Neuronal stem cell (in vitro differentiated cells): ENCODE data around the gene ZNF827.

Experiments used
- DNase-seq: peaks from one replicate; pipeline ENCODE4 v3.0.0-alpha.2; 2013; ENCODE audit warnings: low spot score
- H2AFZ ChIP-seq: one replicate; pipeline ENCODE4 v1.6.1; 2013; ENCODE audit warnings: mild to moderate bottlenecking, low read length, inconsistent platforms
- H2AK5ac ChIP-seq: 2 replicates; pipeline ENCODE4 v1.6.1; 2013; ENCODE audit warnings: low read depth, mild to moderate bottlenecking, inconsistent platforms, low read length, moderate library complexity, mixed read lengths
- H2BK120ac ChIP-seq: 2 replicates; pipeline ENCODE4 v1.6.1; 2013; ENCODE audit warnings: low read depth, mild to moderate bottlenecking, inconsistent platforms, low read length, moderate library complexity, mixed read lengths
- H2BK12ac ChIP-seq: one replicate; pipeline ENCODE4 v1.6.1; 2013; ENCODE audit warnings: low read length, inconsistent platforms
- H2BK15ac ChIP-seq: 2 replicates; pipeline ENCODE4 v1.6.1; 2013; ENCODE audit warnings: mild to moderate bottlenecking, low read length, inconsistent platforms, mixed read lengths
- H2BK5ac ChIP-seq: one replicate; pipeline ENCODE4 v1.6.1; 2013; ENCODE audit warnings: inconsistent platforms, mild to moderate bottlenecking, low read length, moderate library complexity
- H3K14ac ChIP-seq: one replicate; pipeline ENCODE4 v1.6.1; 2013; ENCODE audit warnings: low read length, inconsistent platforms
- H3K18ac ChIP-seq: 2 replicates; pipeline ENCODE4 v1.6.1; 2013; ENCODE audit warnings: low read length, inconsistent platforms
- H3K23ac ChIP-seq: 2 replicates; pipeline ENCODE4 v1.6.1; 2013; ENCODE audit warnings: low read depth, mild to moderate bottlenecking, mixed read lengths, low read length, inconsistent platforms; ENCODE audit not compliant: poor library complexity
- H3K27ac ChIP-seq: replicated peaks from 3 replicates; pipeline ENCODE4 v1.5.1; 2013; ENCODE audit warnings: low read length, inconsistent platforms
- H3K27me3 ChIP-seq, 3 experiments: 2 replicates each; pipeline ENCODE4 v1.6.1; 2013; ENCODE audit warnings: low read length in 3 of 3, mild to moderate bottlenecking in 2 of 3, inconsistent platforms in 1 of 3, low read depth in 1 of 3, mixed read lengths in 1 of 3, moderate library complexity in 1 of 3; ENCODE audit not compliant: control insufficient read depth in 3 of 3, insufficient read depth in 3 of 3
- H3K36me3 ChIP-seq, 2 donors: replicated peaks in 1 of 2; 2 replicates each; pipeline ENCODE4 v1.6.1; 2013; ENCODE audit warnings: low read length in 2 of 2; ENCODE audit not compliant: control insufficient read depth in 2 of 2, insufficient read depth in 2 of 2
- H3K4ac ChIP-seq: 2 replicates; pipeline ENCODE4 v1.6.1; 2013; ENCODE audit warnings: inconsistent platforms, mild to moderate bottlenecking, low read length, moderate library complexity
- H3K4me1 ChIP-seq, 2 donors: 1 replicate in 1 of 2; 2 replicates in 1 of 2; pipeline ENCODE4 v1.6.1; 2013; ENCODE audit warnings: low read length in 2 of 2, low read depth in 1 of 2; ENCODE audit not compliant: control insufficient read depth in 2 of 2, insufficient read depth in 1 of 2
- H3K4me2 ChIP-seq: one replicate; pipeline ENCODE4 v1.6.1; 2013; ENCODE audit warnings: mild to moderate bottlenecking, low read length, inconsistent platforms; ENCODE audit not compliant: insufficient read depth, poor library complexity, severe bottlenecking
- H3K4me3 ChIP-seq, 2 donors: 2 replicates each; pipeline ENCODE4 v1.5.1; 2013; ENCODE audit warnings: low read length in 2 of 2, mild to moderate bottlenecking in 2 of 2, inconsistent platforms in 1 of 2, moderate library complexity in 1 of 2
- H3K79me1 ChIP-seq: one replicate; pipeline ENCODE4 v1.6.1; 2013; ENCODE audit warnings: low read depth, mild to moderate bottlenecking, inconsistent platforms, low read length, moderate library complexity
- H3K9ac ChIP-seq: one replicate; pipeline ENCODE4 v1.6.1; 2013; ENCODE audit warnings: mild to moderate bottlenecking, low read depth, low read length, inconsistent platforms; ENCODE audit not compliant: poor library complexity
- H3K9me3 ChIP-seq, 2 donors: replicated peaks in 1 of 2; 2 replicates each; pipeline versions ENCODE3 to v1.6.1; 2013; ENCODE audit warnings: low read length in 2 of 2, mild to moderate bottlenecking in 2 of 2, inconsistent platforms in 1 of 2, low read depth in 1 of 2, mixed read lengths in 1 of 2, moderate library complexity in 1 of 2; ENCODE audit not compliant: control insufficient read depth in 2 of 2, insufficient read depth in 1 of 2
- H4K8ac ChIP-seq: one replicate; pipeline ENCODE4 v1.6.1; 2013; ENCODE audit warnings: low read depth, mild to moderate bottlenecking, inconsistent platforms, low read length, moderate library complexity
- H4K91ac ChIP-seq: one replicate; pipeline ENCODE4 v1.6.1; 2013; ENCODE audit warnings: low read length, low read depth, mild to moderate bottlenecking, inconsistent platforms; ENCODE audit not compliant: poor library complexity
- WGBS, 2 donors: extraction: QIAGEN DNeasy Blood & Tissue Kit; methylation state at CpG; one replicate each; pipeline ENCODE4 v1.1.7; 2013; ENCODE audit warnings: missing lambda C conversion rate in 2 of 2, mixed read lengths in 1 of 2; ENCODE audit not compliant: insufficient read length in 2 of 2, insufficient replicate concordance in 1 of 2; ENCODE audit errors: extremely low coverage in 2 of 2; 5-methylcytosine and 5-hydroxymethylcytosine counted together

The ZNF827 gene

GRCh38 chr4:145878501-145879435 lies 59.9 kb downstream of the ZNF827 start:
- WGBS, 2 donors: no CpG with 5 or more reads among the region's 7 CpGs
- no peak overlapping the region for H4K91ac ChIP-seq
- no peak overlapping the region for H2BK5ac ChIP-seq
- peaks cover 2 to 80% of the 10 kb centered on the region in 2 donors for H3K36me3 ChIP-seq
- H2BK120ac ChIP-seq: no peak overlapping the region
- no peaks in the 10 kb centered on the region for H3K79me1 ChIP-seq
- H2AK5ac ChIP-seq: no peak overlapping the region
- H2AFZ ChIP-seq: no peak overlapping the region
- no peak overlapping the region for H3K4me2 ChIP-seq
- DNase-seq: no peak
- H4K8ac ChIP-seq: no peak overlapping the region
- no peaks in the 10 kb centered on the region for H3K27me3 ChIP-seq
- no peak overlapping the region for H2BK15ac ChIP-seq
- H3K9ac ChIP-seq: no peak overlapping the region
- H3K4ac ChIP-seq: no peak overlapping the region
- no peak overlapping the region for H3K14ac ChIP-seq
- no peaks in the 10 kb centered on the region for H3K9me3 ChIP-seq
- H3K18ac ChIP-seq: no peak overlapping the region
- no peak overlapping the region for H3K23ac ChIP-seq
- H3K4me1 ChIP-seq: peaks cover 3 to 7% of the 10 kb centered on the region in 2 donors
- H3K4me3 ChIP-seq: no peak overlapping the region
- no peak overlapping the region for H2BK12ac ChIP-seq
- no peak overlapping the region for H3K27ac ChIP-seq

DNA sequence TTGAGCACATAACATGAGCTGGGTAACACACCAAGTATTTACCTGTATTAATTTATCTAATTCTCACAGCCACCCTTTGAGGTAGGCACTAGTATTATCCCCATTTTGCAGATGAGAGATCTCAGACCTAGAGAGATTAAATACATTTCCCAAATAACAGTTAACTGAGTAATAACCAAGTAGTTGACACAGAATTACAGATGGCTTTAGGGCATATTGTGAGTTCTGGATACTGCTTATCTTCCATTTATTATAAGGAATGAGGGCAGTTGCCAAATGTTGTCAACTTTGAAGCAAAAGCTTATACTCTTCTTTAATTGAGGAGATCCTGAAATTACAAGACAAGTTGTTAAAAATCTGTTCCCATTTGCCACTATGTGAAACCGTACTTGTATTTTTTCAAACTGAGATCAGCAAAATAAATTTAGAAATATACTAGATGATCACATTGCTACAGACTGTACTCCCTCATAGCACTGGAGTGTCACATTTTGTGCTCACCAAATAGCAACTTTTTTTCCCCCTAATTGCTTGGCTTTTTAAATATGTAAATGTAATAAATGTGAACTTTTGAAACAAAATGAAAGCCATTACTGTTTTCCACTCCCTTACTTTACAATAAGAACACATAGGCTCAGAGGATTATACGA lies 62.0 kb downstream of the ZNF827 start:
- no peak for DNase-seq
- no peak overlapping the region for H4K8ac ChIP-seq
- H3K27me3 ChIP-seq: no peaks in the 10 kb centered on the region
- H3K4me2 ChIP-seq: no peak overlapping the region
- no peak overlapping the region for H2BK120ac ChIP-seq
- H3K4ac ChIP-seq: no peak overlapping the region
- H3K14ac ChIP-seq: no peak overlapping the region
- no peak overlapping the region for H3K27ac ChIP-seq
- H2BK12ac ChIP-seq: no peak overlapping the region
- H3K18ac ChIP-seq: no peak overlapping the region
- no peak overlapping the region for H3K23ac ChIP-seq
- H3K4me3 ChIP-seq: no peak overlapping the region
- WGBS, 2 donors: no CpG with 5 or more reads among the region's 2 CpGs
- peaks cover 0 to 2% of the 10 kb centered on the region in 2 donors for H3K4me1 ChIP-seq
- no peak overlapping the region for H3K9ac ChIP-seq
- no peak overlapping the region for H2BK5ac ChIP-seq
- H3K79me1 ChIP-seq: no peaks in the 10 kb centered on the region
- H3K9me3 ChIP-seq: no peaks in the 10 kb centered on the region
- H2AK5ac ChIP-seq: no peak overlapping the region
- no peak overlapping the region for H2AFZ ChIP-seq
- H3K36me3 ChIP-seq: peaks cover 2 to 80% of the 10 kb centered on the region in 2 donors
- H4K91ac ChIP-seq: no peak overlapping the region
- no peak overlapping the region for H2BK15ac ChIP-seq

- Histone ChIP-seq H4K8ac (no peak overlapping the region), H3K9ac (no peak overlapping the region), H3K4ac (no peak overlapping the region), H2BK12ac (no peak overlapping the region), H3K79me1 (no peaks in the 10 kb centered on the region), H4K91ac (no peak overlapping the region), H3K4me3 (no peak overlapping the region), H3K23ac (no peak overlapping the region), H3K27me3 (no peaks in the 10 kb centered on the region), H3K18ac (no peak overlapping the region), H2AFZ (no peak overlapping the region), H3K9me3 (no peaks in the 10 kb centered on the region), H3K14ac (no peak overlapping the region), H2BK120ac (no peak overlapping the region), H3K4me2 (no peak overlapping the region), H2AK5ac (no peak overlapping the region), H2BK15ac (no peak overlapping the region), H2BK5ac (no peak overlapping the region), H3K4me1 (no peaks in the 10 kb centered on the region), H3K27ac (no peak overlapping the region), H3K36me3 (peaks cover 0 to 75% of the 10 kb centered on the region in 2 donors)
- no peak for DNase-seq
These were observed 64.7 kb downstream of the ZNF827 start for GRCh38 chr4:145873901-145874300.

DNA sequence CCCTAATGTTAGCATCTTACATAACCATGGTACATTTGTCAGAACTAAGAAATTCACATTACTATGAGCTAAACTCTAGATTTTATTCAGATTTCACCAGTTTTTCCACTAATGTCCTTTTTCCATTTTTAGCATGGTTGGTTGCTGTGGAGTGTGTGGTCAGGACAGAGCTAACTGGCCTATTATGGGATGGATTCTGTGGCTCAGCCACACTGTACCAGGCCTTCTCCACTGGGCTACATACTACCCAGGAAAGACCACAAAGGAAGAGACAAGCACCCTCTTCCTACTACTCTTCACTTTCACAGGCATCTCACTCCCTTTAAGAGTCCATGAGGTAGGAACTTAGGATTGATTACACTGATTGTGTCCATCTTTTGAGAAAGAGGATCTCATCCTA lies 67.4 kb downstream of the ZNF827 start:
- no peak overlapping the region for H2AK5ac ChIP-seq
- H2BK5ac ChIP-seq: no peak overlapping the region
- H3K4ac ChIP-seq: no peak overlapping the region
- no peak overlapping the region for H4K91ac ChIP-seq
- no peak overlapping the region for H4K8ac ChIP-seq
- no peaks in the 10 kb centered on the region for H3K9me3 ChIP-seq
- H2AFZ ChIP-seq: no peak overlapping the region
- H3K36me3 ChIP-seq: peaks cover 1 to 79% of the 10 kb centered on the region in 2 donors
- no peaks in the 10 kb centered on the region for H3K4me1 ChIP-seq
- no peak overlapping the region for H3K4me3 ChIP-seq
- no peaks in the 10 kb centered on the region for H3K27me3 ChIP-seq
- H3K79me1 ChIP-seq: no peaks in the 10 kb centered on the region
- no peak overlapping the region for H3K27ac ChIP-seq
- H2BK15ac ChIP-seq: no peak overlapping the region
- H2BK12ac ChIP-seq: no peak overlapping the region
- no peak overlapping the region for H3K9ac ChIP-seq
- DNase-seq: no peak
- no peak overlapping the region for H2BK120ac ChIP-seq
- no peak overlapping the region for H3K4me2 ChIP-seq
- H3K14ac ChIP-seq: no peak overlapping the region
- H3K23ac ChIP-seq: no peak overlapping the region
- H3K18ac ChIP-seq: no peak overlapping the region
